Measurements from ENCODE around the gene PLRG1. TPM values are rescaled to one million over a fixed set of nuclear protein-coding genes. Genes with fewer than 3 reads are reported as not detected.

Gene PLRG1
- total RNA-seq, 1 donor from 2014 or later, result 34.7 TPM

- Histone ChIP-seq H3K4me3 (no peak overlapping the region), H3K4me1 (no peaks in the 10 kb centered on the region), H3K9me3 (no peaks in the 10 kb centered on the region), H3K27me3 (no peaks in the 10 kb centered on the region), H3K36me3 (no peaks in the 10 kb centered on the region), H3K27ac (no peak overlapping the region)
- no peak for DNase-seq (ENCODE audit: low spot score in 2 of 2)
- intact Hi-C loops (cut with DNase I), result no loop called here
- TF ChIP-seq, protein P1, sequence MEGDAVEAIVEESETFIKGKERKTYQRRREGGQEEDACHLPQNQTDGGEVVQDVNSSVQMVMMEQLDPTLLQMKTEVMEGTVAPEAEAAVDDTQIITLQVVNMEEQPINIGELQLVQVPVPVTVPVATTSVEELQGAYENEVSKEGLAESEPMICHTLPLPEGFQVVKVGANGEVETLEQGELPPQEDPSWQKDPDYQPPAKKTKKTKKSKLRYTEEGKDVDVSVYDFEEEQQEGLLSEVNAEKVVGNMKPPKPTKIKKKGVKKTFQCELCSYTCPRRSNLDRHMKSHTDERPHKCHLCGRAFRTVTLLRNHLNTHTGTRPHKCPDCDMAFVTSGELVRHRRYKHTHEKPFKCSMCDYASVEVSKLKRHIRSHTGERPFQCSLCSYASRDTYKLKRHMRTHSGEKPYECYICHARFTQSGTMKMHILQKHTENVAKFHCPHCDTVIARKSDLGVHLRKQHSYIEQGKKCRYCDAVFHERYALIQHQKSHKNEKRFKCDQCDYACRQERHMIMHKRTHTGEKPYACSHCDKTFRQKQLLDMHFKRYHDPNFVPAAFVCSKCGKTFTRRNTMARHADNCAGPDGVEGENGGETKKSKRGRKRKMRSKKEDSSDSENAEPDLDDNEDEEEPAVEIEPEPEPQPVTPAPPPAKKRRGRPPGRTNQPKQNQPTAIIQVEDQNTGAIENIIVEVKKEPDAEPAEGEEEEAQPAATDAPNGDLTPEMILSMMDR (IDR thresholded peaks at IDR 0.05), result peak in 2 of 3 experiments; percentile 12 to 35
Measured at GRCh38 chr4:154503598-154503997, 46.6 kb downstream of the PLRG1 start.

DNA sequence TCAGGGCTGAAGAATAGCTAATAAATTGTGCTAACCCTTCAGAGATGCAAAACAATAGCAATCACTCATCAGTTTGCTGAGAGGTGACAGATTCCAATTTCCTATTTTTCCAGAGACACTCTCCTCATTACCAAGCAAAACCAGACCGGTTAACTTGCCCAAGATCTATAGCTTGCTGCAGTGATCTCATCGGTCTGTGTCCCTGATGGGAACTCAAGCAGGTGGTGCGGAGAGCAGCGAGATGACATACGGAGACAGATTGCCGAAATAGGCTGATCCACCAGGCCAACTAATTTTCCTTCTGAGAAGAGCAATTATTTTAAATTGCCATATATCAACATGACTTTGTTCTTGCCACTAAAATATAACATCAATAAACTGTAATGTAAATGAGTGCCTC lies 48.1 kb downstream of the PLRG1 start:
- no peak for DNase-seq (ENCODE audit: low spot score in 2 of 2)
- no peaks in the 10 kb centered on the region for H3K27me3 ChIP-seq
- H3K4me1 ChIP-seq, result no peaks in the 10 kb centered on the region
- intact Hi-C loops (cut with DNase I), result no loop called here
- H3K27ac ChIP-seq, result no peak overlapping the region
- no peak overlapping the region for H3K4me3 ChIP-seq
- TF ChIP-seq, protein P1 (IDR thresholded peaks at IDR 0.05), result no peak
- no peaks in the 10 kb centered on the region for H3K36me3 ChIP-seq
- H3K9me3 ChIP-seq, result no peaks in the 10 kb centered on the region

GRCh38 chr4:154497889-154498288 lies 52.3 kb downstream of the PLRG1 start:
- Histone ChIP-seq H3K36me3 (no peaks in the 10 kb centered on the region), H3K4me1 (no peaks in the 10 kb centered on the region), H3K27ac (no peak overlapping the region), H3K9me3 (no peaks in the 10 kb centered on the region), H3K4me3 (no peak overlapping the region), H3K27me3 (no peaks in the 10 kb centered on the region)
- TF ChIP-seq, protein P1 (IDR thresholded peaks at IDR 0.05), result no peak
- intact Hi-C loops (cut with DNase I), result no loop called here
- no peak for DNase-seq (ENCODE audit: low spot score in 2 of 2)

- Histone ChIP-seq H3K9me3 (no peaks in the 10 kb centered on the region), H3K36me3 (no peaks in the 10 kb centered on the region), H3K27me3 (peaks cover 4% of the 10 kb centered on the region), H3K27ac (no peak overlapping the region), H3K4me3 (no peak overlapping the region), H3K4me1 (no peaks in the 10 kb centered on the region)
- TF ChIP-seq, protein P1 (IDR thresholded peaks at IDR 0.05), result no peak
- no peak for DNase-seq (ENCODE audit: low spot score in 2 of 2)
- intact Hi-C loops (cut with DNase I), result no loop called here
Measured at GRCh38 chr4:154495867-154496266, 54.3 kb downstream of the PLRG1 start.

GRCh38 chr4:154492288-154492687 lies 57.9 kb downstream of the PLRG1 start:
- H3K27ac ChIP-seq, result no peak overlapping the region
- intact Hi-C loops (cut with DNase I), result no loop called here
- H3K4me3 ChIP-seq, result no peak overlapping the region
- no peaks in the 10 kb centered on the region for H3K4me1 ChIP-seq
- peaks cover 13% of the 10 kb centered on the region for H3K27me3 ChIP-seq
- no peaks in the 10 kb centered on the region for H3K36me3 ChIP-seq
- no peak for DNase-seq (ENCODE audit: low spot score in 2 of 2)
- H3K9me3 ChIP-seq, result no peaks in the 10 kb centered on the region
- TF ChIP-seq, protein P1 (IDR thresholded peaks at IDR 0.05), result no peak
